Measurements from ENCODE around the gene LCOR. TPM values are rescaled to one million over a fixed set of nuclear protein-coding genes. Genes with fewer than 3 reads are reported as not detected.

Gene LCOR
- polyA plus RNA-seq, 2 donors, result 2.9 to 5.9 TPM

DNA sequence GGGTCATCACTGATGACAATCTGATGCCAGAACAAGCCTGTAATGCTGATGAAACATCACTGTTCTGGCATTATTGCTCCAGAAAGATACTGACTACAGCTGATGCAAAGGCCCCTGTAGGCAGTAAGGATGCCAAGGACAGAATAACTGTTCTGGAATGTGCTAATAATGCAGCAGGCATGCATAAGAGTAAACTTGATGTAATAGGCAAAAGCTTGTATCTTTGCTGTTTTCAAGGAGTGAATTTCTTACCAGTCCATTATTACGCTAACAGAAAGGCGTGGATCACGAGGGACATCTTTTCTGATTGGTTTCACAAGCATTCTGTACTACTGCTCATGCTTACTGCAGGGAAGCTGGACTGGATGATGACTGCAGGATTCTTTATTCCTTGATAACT lies 18.7 kb downstream of the LCOR start:
- Histone ChIP-seq H3K4me3 (ENCODE audit: low read depth in 1 of 2, low read length in 2 of 2) (no peak overlapping the region), H3K4me1 (ENCODE audit: control insufficient read depth in 2 of 2, insufficient read depth in 2 of 2, low read length in 1 of 2) (peaks cover 2 to 4% of the 10 kb centered on the region in 2 donors), H3K27ac (ENCODE audit: low read depth in 2 of 2, low read length in 1 of 2) (no peak overlapping the region), H3K27me3 (ENCODE audit: control insufficient read depth in 1 of 2, insufficient read depth in 2 of 2, low read length in 2 of 2) (no peaks in the 10 kb centered on the region), H3K9me3 (ENCODE audit: control insufficient read depth in 2 of 2, insufficient read depth in 1 of 2, low read depth in 1 of 2, low read length in 1 of 2) (no peaks in the 10 kb centered on the region), H3K36me3 (ENCODE audit: control insufficient read depth in 2 of 2, insufficient read depth in 2 of 2, low read length in 1 of 2) (no peaks in the 10 kb centered on the region)
- 80% methylated on average over 3 of the region's 3 CpGs for WGBS, 2 donors

DNA sequence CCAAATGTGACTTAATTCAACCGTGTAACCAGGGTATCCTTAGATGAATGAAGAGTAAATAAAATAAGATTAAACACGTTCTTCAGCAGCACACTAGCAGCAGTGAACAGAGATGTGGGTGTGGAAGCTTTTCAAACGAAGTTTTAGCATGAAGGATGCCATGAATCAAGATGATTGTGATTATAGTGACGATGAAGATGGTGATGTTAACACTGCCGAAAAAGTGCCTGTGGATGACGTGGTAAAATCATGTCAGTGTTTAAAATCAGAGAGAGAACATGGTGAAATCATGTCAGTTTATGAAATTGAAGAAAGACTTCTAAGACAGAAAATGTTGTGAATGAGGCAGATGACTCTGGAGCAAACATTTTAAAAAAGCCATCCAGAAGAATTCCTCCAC lies 19.2 kb downstream of the LCOR start:
- H3K36me3 ChIP-seq (ENCODE audit: control insufficient read depth in 2 of 2, insufficient read depth in 2 of 2, low read length in 1 of 2), result no peaks in the 10 kb centered on the region
- no peak overlapping the region for H3K27ac ChIP-seq (ENCODE audit: low read depth in 2 of 2, low read length in 1 of 2)
- H3K4me3 ChIP-seq (ENCODE audit: low read depth in 1 of 2, low read length in 2 of 2), result no peak overlapping the region
- H3K4me1 ChIP-seq (ENCODE audit: control insufficient read depth in 2 of 2, insufficient read depth in 2 of 2, low read length in 1 of 2), result peaks cover 2 to 3% of the 10 kb centered on the region in 2 donors
- H3K9me3 ChIP-seq (ENCODE audit: control insufficient read depth in 2 of 2, insufficient read depth in 1 of 2, low read depth in 1 of 2, low read length in 1 of 2), result no peaks in the 10 kb centered on the region
- H3K27me3 ChIP-seq (ENCODE audit: control insufficient read depth in 1 of 2, insufficient read depth in 2 of 2, low read length in 2 of 2), result no peaks in the 10 kb centered on the region
- WGBS, 2 donors, result 36 to 45% methylated on average over 6 of the region's 6 CpGs

DNA sequence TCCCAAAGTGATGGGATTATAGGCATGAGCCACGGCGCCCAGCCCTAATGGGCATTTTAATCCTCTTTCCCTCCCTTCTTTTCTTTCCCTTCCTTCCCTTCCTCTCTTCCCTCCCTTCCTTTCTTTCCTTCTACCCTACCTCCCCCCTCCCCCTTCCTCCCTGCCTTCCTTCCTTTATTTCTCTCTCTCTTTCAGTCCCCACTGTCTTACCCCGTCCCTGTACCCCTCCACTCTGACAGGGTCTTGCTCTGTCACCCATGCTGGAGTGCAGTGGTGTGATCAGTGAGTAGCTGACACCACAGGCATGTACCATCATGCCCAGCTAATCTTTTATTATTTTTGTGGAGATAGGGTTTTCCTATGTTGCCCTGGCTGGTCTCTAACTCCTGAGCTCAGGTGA lies 24.2 kb downstream of the LCOR start:
- Histone ChIP-seq H3K27ac (ENCODE audit: low read depth in 2 of 2, low read length in 1 of 2) (no peak overlapping the region), H3K4me3 (ENCODE audit: low read depth in 1 of 2, low read length in 2 of 2) (no peak overlapping the region), H3K27me3 (ENCODE audit: control insufficient read depth in 1 of 2, insufficient read depth in 2 of 2, low read length in 2 of 2) (no peaks in the 10 kb centered on the region), H3K4me1 (ENCODE audit: control insufficient read depth in 2 of 2, insufficient read depth in 2 of 2, low read length in 1 of 2) (peaks cover 0 to 4% of the 10 kb centered on the region in 2 donors), H3K9me3 (ENCODE audit: control insufficient read depth in 2 of 2, insufficient read depth in 1 of 2, low read depth in 1 of 2, low read length in 1 of 2) (no peaks in the 10 kb centered on the region), H3K36me3 (ENCODE audit: control insufficient read depth in 2 of 2, insufficient read depth in 2 of 2, low read length in 1 of 2) (peaks cover 0 to 1% of the 10 kb centered on the region in 2 donors)
- WGBS, 2 donors, result 79 to 80% methylated on average over 3 of the region's 3 CpGs

GRCh38 chr10:96857301-96858012 lies 25.4 kb downstream of the LCOR start:
- Histone ChIP-seq H3K9me3 (ENCODE audit: control insufficient read depth in 2 of 2, insufficient read depth in 1 of 2, low read depth in 1 of 2, low read length in 1 of 2) (no peaks in the 10 kb centered on the region), H3K4me1 (ENCODE audit: control insufficient read depth in 2 of 2, insufficient read depth in 2 of 2, low read length in 1 of 2) (peaks cover 0 to 4% of the 10 kb centered on the region in 2 donors), H3K36me3 (ENCODE audit: control insufficient read depth in 2 of 2, insufficient read depth in 2 of 2, low read length in 1 of 2) (peaks cover 0 to 1% of the 10 kb centered on the region in 2 donors), H3K27me3 (ENCODE audit: control insufficient read depth in 1 of 2, insufficient read depth in 2 of 2, low read length in 2 of 2) (no peaks in the 10 kb centered on the region), H3K4me3 (ENCODE audit: low read depth in 1 of 2, low read length in 2 of 2) (no peak overlapping the region), H3K27ac (ENCODE audit: low read depth in 2 of 2, low read length in 1 of 2) (no peak overlapping the region)
- WGBS, 2 donors, result 90 to 92% methylated on average over 4 of the region's 4 CpGs

- H3K4me3 ChIP-seq (ENCODE audit: low read depth in 1 of 2, low read length in 2 of 2), result no peak overlapping the region
- peaks cover 0 to 1% of the 10 kb centered on the region in 2 donors for H3K36me3 ChIP-seq (ENCODE audit: control insufficient read depth in 2 of 2, insufficient read depth in 2 of 2, low read length in 1 of 2)
- no peaks in the 10 kb centered on the region for H3K9me3 ChIP-seq (ENCODE audit: control insufficient read depth in 2 of 2, insufficient read depth in 1 of 2, low read depth in 1 of 2, low read length in 1 of 2)
- 64 to 75% methylated on average over 2 of the region's 2 CpGs for WGBS, 2 donors
- no peak overlapping the region for H3K27ac ChIP-seq (ENCODE audit: low read depth in 2 of 2, low read length in 1 of 2)
- H3K4me1 ChIP-seq (ENCODE audit: control insufficient read depth in 2 of 2, insufficient read depth in 2 of 2, low read length in 1 of 2), result peaks cover 0 to 4% of the 10 kb centered on the region in 2 donors
- H3K27me3 ChIP-seq (ENCODE audit: control insufficient read depth in 1 of 2, insufficient read depth in 2 of 2, low read length in 2 of 2), result no peaks in the 10 kb centered on the region
These were observed 26.1 kb downstream of the LCOR start for GRCh38 chr10:96858038-96858705.

- no peaks in the 10 kb centered on the region for H3K9me3 ChIP-seq (ENCODE audit: control insufficient read depth in 2 of 2, insufficient read depth in 1 of 2, low read depth in 1 of 2, low read length in 1 of 2)
- WGBS, 2 donors, result 67 to 83% methylated on average over 2 of the region's 2 CpGs
- H3K27ac ChIP-seq (ENCODE audit: low read depth in 2 of 2, low read length in 1 of 2), result no peak overlapping the region
- no peak overlapping the region for H3K4me3 ChIP-seq (ENCODE audit: low read depth in 1 of 2, low read length in 2 of 2)
- H3K27me3 ChIP-seq (ENCODE audit: control insufficient read depth in 1 of 2, insufficient read depth in 2 of 2, low read length in 2 of 2), result no peaks in the 10 kb centered on the region
- H3K4me1 ChIP-seq (ENCODE audit: control insufficient read depth in 2 of 2, insufficient read depth in 2 of 2, low read length in 1 of 2), result peaks cover 0 to 2% of the 10 kb centered on the region in 2 donors
- peaks cover 0 to 1% of the 10 kb centered on the region in 2 donors for H3K36me3 ChIP-seq (ENCODE audit: control insufficient read depth in 2 of 2, insufficient read depth in 2 of 2, low read length in 1 of 2)
These were observed 26.6 kb downstream of the LCOR start for GRCh38 chr10:96858706-96859050.

GRCh38 chr10:96860631-96861277 lies 28.7 kb downstream of the LCOR start:
- Histone ChIP-seq H3K4me3 (ENCODE audit: low read depth in 1 of 2, low read length in 2 of 2) (no peak overlapping the region), H3K27me3 (ENCODE audit: control insufficient read depth in 1 of 2, insufficient read depth in 2 of 2, low read length in 2 of 2) (no peaks in the 10 kb centered on the region), H3K27ac (ENCODE audit: low read depth in 2 of 2, low read length in 1 of 2) (no peak overlapping the region), H3K36me3 (ENCODE audit: control insufficient read depth in 2 of 2, insufficient read depth in 2 of 2, low read length in 1 of 2) (peaks cover 0 to 1% of the 10 kb centered on the region in 2 donors), H3K9me3 (ENCODE audit: control insufficient read depth in 2 of 2, insufficient read depth in 1 of 2, low read depth in 1 of 2, low read length in 1 of 2) (no peaks in the 10 kb centered on the region), H3K4me1 (ENCODE audit: control insufficient read depth in 2 of 2, insufficient read depth in 2 of 2, low read length in 1 of 2) (peaks cover 0 to 2% of the 10 kb centered on the region in 2 donors)
- WGBS, 2 donors, result 80 to 83% methylated on average over 5 of the region's 5 CpGs

DNA sequence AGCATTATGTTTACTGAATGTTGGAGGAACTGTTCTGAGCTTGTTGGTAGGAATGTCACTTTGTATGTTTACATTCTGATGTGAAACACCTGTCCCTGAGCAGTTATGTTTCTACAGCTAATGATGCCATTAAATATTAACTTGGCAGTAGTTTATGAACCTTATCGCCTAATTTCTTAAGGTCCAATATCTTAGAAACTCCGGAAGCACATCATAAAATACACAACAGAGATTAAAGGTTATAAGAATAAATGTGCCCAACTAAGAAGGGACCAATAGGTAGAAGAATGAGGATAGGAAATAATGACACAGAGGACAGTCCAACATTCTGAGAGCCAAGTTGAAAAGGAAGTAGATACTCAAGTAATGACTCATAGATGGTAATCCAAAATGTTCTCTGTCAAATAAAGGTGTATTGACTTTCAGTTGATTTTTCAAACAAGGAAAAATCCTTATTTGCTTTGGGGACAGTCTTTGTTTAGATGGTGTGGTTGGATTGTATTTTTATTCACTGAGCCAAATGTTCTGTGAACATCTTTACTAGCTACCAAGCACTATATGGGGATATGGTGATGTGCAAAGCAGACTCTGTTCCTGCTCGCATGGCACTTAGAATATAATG lies 31.9 kb downstream of the LCOR start:
- WGBS, 2 donors, result 28 to 33% methylated on average over 3 of the region's 3 CpGs
- H3K27ac ChIP-seq (ENCODE audit: low read depth in 2 of 2, low read length in 1 of 2), result peak overlapping the region in 1 of 2 donors; percentile 64
- H3K27me3 ChIP-seq (ENCODE audit: control insufficient read depth in 1 of 2, insufficient read depth in 2 of 2, low read length in 2 of 2), result no peaks in the 10 kb centered on the region
- H3K4me3 ChIP-seq (ENCODE audit: low read depth in 1 of 2, low read length in 2 of 2), result no peak overlapping the region
- H3K9me3 ChIP-seq (ENCODE audit: control insufficient read depth in 2 of 2, insufficient read depth in 1 of 2, low read depth in 1 of 2, low read length in 1 of 2), result no peaks in the 10 kb centered on the region
- H3K36me3 ChIP-seq (ENCODE audit: control insufficient read depth in 2 of 2, insufficient read depth in 2 of 2, low read length in 1 of 2), result peaks cover 0 to 1% of the 10 kb centered on the region in 2 donors
- peaks cover 2% of the 10 kb centered on the region in 2 donors for H3K4me1 ChIP-seq (ENCODE audit: control insufficient read depth in 2 of 2, insufficient read depth in 2 of 2, low read length in 1 of 2)

- H3K9me3 ChIP-seq (ENCODE audit: control insufficient read depth in 2 of 2, insufficient read depth in 1 of 2, low read depth in 1 of 2, low read length in 1 of 2), result no peaks in the 10 kb centered on the region
- no peaks in the 10 kb centered on the region for H3K27me3 ChIP-seq (ENCODE audit: control insufficient read depth in 1 of 2, insufficient read depth in 2 of 2, low read length in 2 of 2)
- no peaks in the 10 kb centered on the region for H3K36me3 ChIP-seq (ENCODE audit: control insufficient read depth in 2 of 2, insufficient read depth in 2 of 2, low read length in 1 of 2)
- H3K27ac ChIP-seq (ENCODE audit: low read depth in 2 of 2, low read length in 1 of 2), result no peak overlapping the region
- no peak overlapping the region for H3K4me3 ChIP-seq (ENCODE audit: low read depth in 1 of 2, low read length in 2 of 2)
- H3K4me1 ChIP-seq (ENCODE audit: control insufficient read depth in 2 of 2, insufficient read depth in 2 of 2, low read length in 1 of 2), result no peaks in the 10 kb centered on the region
These were observed 41.0 kb downstream of the LCOR start for GRCh38 chr10:96873086-96873485.

Data from esophagus (tissue), 2 donors.